GM11168 (cell line): Measurements from ENCODE around the gene HARS1.
"Not testable (repeated sequence)": the region's sequence is repeated elsewhere in the genome, so short reads cannot be mapped to it uniquely, and the experiment has no call there.

ENCODE experiments used
- in situ Hi-C: fragments of 300-500 bp; cut with MboI; formaldehyde crosslinking; loops from one replicate; pipeline ENCODE4 v1.12.0; 2022; ENCODE audit warnings: low sequenced_read_pairs; ENCODE audit not compliant: unreplicated experiment

Gene HARS1

DNA sequence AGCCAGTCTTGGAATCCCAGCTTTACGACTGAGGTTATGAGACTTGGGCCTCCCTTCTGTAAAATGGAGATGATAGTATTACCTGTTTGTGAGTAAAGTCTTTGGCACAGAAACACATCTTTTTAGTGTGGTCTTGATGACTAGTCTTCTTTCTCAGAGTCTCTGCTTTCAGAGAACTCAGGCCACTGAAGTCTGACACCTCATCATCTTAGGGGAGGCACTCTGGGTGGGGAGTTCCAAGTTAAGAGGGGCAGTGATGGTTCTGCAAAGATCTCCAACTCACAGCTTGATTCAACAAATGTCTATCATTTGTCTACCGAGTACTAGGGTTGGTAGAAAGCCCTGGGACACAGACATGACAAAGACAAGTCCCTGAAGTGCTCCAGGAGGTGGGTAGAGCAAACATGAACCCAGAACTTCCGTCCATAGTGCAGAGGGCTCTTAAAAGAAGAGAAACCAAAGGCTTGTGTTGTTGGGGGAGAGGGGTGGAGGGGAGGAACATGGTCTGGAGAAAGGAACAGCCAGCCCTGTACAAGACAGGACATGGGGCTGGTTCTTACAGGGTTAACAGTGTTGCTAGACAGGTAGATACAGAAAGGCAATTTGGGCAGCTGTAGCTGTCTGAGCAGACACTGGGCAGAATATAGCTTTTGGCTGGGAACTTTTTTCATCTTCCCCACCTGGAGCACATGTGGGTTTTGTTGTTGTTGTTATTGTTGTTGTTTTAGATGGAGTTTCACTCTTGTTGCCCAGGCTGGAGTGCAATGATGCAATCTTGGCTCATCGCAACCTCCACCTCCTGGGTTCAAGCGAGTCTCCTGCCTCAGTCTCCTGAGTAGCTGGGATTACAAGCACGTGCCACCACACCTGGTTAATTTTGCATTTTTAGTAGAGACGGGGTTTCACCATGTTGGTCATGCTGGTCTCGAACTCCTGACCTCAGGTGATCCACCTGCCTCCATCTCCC lies 55.6 kb downstream of the HARS1 start:
- in situ Hi-C loops = no loop called here

DNA sequence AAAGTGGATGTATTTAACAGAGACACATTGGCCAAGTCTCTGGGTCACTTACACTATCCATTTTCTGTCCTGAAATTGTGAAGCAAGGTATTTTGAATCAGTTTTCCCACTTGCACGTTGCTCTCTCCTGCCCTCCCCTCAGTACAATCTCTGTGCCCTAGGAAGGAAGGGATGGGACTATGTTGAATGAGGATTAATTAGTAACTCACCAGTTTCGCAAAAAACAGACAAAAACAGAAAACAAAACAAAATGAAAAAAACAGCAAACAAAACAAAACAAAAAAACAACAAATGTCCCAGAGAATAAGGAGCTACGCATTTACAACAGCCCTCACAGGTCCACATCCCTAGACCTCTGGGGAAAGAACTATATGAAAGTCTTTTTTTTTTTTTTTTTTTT lies 57.1 kb downstream of the HARS1 start:
- in situ Hi-C loops = loop anchor here (5.0 kb wide), 1 partner anchor 67 kb away; no protein-coding TSS in a partner anchor

DNA sequence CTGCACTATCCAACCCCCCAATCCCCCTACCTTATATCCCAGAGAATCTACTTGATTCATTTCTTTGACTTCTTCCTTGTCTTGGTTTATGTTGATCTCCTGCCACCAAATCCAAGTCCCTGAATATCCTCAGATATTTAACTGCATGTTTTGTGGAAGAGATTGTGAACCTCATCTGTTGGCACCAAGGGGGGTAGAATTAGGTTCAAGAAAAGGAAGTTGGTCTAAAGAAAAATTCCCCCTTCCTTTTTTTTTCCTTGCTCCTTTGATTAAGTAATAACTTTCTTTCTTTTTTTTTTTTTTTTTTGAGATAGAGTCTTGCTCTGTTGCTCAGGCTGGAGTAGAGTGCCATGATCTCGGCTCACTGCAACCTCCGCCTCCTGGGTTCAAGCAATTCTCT lies 57.7 kb downstream of the HARS1 start:
- in situ Hi-C loops = loop anchor here (5.0 kb wide), 1 partner anchor 66 kb away; no protein-coding TSS in a partner anchor

DNA sequence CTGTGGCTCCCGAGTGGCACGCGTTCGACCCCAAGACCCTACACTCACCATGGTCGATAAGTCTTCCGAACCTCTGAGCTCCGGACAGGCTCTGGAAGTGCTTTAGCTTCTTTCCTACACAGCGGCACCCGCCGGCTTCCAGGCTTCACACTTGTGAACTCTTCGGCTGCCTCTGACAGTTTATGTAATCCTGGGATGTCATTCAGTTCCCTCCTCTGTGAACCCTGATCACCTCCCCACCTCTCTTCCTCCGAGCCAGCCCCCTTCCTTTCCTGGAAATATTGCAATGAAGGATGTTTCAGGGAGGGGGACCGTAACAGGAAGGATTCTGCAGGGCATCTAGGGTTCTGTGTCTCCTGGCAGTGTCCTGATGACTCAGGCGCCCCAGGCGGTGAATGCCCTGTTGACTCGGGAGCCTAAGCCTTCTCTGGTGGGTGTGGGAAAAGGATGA lies 58.1 kb downstream of the HARS1 start, which contains the start of gene CD14:
TSS of gene CD14 (minus strand) at position 155 of the 451 bp plus-strand sequence. CDS start at position 51, 104 bp downstream.
- in situ Hi-C loops = loop anchor here (5.0 kb wide), 1 partner anchor 66 kb away; no protein-coding TSS in a partner anchor

DNA sequence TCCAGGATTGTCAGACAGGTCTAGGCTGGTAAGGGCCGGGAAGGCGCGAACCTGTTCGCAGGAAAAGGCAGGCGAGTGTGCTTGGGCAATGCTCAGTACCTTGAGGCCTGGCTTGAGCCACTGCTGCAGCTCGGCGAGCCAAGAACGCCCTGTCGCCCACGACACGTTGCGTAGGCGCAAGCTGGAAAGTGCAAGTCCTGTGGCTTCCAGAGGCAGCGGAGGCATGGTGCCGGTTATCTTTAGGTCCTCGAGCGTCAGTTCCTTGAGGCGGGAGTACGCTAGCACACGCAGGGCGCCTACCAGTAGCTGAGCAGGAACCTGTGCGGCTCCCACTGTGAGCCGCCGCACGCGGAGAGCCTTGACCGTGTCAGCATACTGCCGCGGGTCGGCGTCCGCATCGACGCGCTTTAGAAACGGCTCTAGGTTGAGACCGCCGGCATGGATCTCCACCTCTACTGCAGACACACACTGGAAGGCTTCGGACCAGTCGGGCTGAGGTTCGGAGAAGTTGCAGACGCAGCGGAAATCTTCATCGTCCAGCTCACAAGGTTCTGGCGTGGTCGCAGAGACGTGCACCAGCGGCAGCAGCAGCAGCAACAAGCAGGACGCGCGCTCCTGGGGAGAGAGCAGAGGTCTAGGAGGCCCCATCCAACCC lies 58.7 kb downstream of the HARS1 start:
- in situ Hi-C loops = loop anchor here (5.0 kb wide), 1 partner anchor 65 kb away; no protein-coding TSS in a partner anchor

DNA sequence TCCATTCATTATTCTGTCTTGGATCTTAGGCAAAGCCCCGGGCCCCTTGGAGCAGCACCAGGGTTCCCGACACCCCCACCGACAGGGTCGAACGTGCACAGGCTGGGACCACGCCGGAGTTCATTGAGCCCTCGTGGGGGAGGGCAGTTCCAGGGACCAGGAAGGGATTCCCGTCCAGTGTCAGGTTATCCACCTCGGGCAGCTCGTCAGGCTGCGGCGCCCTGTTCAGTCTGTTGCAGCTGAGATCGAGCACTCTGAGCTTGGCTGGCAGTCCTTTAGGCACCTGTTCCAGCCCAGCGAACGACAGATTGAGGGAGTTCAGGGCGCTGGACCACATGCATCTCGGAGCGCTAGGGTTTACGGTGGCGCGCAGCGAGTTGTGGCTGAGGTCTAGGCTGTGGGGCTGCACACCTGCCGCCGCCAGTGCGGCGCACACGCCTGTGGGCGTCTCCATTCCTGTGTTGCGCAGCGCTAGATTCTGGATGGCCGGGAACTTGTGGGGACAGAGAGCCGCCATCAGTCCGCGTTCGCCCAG lies 59.3 kb downstream of the HARS1 start:
- in situ Hi-C loops = loop anchor here (5.0 kb wide), 1 partner anchor 65 kb away; no protein-coding TSS in a partner anchor

DNA sequence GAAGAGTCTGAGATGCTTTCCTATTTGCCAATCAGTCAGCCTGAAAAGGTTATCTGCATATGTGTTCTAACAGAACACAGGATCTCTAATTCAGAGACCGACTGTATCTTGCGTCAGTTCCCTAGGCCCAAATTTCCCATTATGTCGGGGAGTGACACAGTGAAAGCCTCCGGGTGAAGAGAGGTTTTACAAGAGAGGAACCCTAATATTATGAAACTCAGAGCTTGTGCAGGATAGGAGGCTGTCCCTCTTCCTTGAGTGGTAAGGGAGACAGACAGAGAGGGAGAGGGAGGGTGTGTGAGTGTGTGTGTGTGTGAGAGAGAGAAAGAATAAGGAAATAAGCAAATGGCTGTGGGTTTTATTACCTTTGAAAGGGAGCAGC lies 60.1 kb downstream of the HARS1 start:
- in situ Hi-C loops = loop anchor here (5.0 kb wide), 1 partner anchor 64 kb away; no protein-coding TSS in a partner anchor

DNA sequence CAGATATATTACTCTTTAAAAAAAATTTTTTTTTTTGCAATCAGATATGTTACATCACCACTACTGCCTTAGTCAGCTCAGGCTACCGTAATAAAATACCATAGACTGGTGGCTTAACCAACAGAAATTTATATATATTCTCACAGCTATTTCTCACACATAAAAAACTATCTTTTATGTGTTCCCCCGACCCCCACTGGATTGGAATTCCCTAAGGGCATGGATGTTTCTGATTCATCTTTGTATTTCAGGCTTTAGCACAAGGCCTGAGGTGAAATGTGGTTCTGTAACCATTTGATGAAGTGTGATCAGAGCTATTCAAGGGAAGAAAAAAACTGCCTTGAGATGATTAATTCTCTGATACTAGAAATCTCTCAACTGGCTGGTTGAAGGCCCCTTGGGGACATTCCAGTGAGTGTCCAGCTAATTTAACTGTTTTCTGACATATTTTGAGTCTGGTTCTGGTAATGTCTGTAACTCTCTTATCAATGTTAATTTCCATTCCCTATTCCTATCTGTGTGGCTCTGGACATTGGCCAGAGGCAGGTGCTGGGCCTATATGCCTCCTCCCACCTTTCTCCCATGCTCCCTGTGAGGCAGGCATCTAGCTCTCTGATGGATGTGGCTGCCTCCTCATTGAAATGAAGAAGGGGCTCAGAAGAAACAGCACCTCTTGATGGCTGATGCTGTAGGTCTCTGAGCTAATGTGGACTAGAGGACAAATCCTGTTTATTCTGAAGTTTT lies 60.7 kb downstream of the HARS1 start:
- in situ Hi-C loops = loop anchor here (5.0 kb wide), 1 partner anchor 63 kb away; no protein-coding TSS in a partner anchor

DNA sequence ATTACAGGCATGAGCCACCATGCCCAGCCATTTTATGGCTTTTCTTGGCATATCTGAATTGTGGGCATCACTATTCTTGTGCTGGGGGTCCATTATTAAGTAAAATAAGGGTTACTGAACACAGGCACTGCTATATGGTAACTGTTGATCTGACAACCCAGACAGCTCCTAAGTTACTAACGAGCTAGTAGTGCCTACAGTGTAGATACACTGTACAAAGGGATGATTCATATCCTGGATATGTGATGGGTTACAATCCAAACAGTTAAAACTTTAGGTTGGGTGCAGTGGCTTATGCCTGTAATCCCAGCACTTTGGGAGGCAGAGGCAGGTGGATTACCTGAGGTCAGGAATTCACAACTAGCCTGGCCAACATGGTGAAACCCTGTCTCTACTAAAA lies 62.5 kb downstream of the HARS1 start:
- in situ Hi-C loops = no loop called here

DNA sequence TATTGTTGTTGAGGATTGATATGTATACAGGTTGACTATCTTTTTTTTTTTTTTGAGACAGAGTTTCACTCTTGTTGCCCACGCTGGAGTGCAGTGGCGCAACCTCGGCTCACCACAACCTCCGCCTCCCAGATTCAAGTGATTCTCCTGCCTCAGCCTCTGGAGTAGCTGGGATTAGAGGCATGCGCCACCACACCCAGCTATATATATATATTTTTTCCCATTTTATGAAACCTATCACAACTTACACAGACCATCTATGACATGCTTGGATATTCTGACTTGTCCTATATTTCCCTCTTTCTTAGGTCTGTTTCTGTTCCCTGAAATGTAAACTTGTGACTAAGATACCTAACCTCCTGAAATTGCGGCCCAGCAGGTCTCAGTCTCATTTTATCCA lies 63.2 kb downstream of the HARS1 start:
- in situ Hi-C loops = no loop called here

DNA sequence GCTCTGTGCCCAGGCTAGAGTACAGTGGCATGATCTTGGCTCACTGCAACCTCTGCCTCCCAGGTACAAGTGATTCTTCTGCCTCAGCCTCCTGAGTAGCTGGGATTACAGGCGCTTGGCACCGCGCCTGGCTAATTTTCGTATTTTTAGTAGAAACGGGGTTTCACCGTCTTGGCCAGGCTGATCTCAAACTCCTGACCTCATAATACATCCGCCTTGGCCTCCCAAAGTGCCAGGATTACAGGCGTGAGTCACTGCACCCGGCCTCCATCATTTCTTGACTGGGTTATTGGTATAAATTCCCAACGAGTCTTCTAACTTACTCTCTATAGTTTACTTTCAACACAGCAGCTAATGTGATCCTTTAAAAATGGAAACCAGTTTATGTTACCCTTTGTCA lies 66.3 kb downstream of the HARS1 start:
- in situ Hi-C loops = not testable (repeated sequence)
